Prostate gland (tissue), 2 donors: ENCODE measurements around the gene PCDHGB6. TPM values are rescaled to one million over a fixed set of nuclear protein-coding genes. Genes with fewer than 3 reads are reported as not detected.
"Not testable (repeated sequence)": the region's sequence is repeated elsewhere in the genome, so short reads cannot be mapped to it uniquely, and the experiment has no call there.

Source experiments
- DNase-seq: peaks from one replicate; pipeline ENCODE4 v3.0.0-alpha.2; 2019; ENCODE audit warnings: low spot score
- H3K27ac ChIP-seq, 2 donors: fragments of 200-600 bp; sonication (generic); 2 replicates each; pipeline ENCODE4 v1.5.1; 2017 to 2019
- H3K27me3 ChIP-seq: fragments of 200-600 bp; sonication (generic); replicated peaks from 2 replicates; pipeline ENCODE4 v1.5.1; 2019; ENCODE audit not compliant: insufficient read depth
- H3K36me3 ChIP-seq, 2 donors: fragments of 200-600 bp; sonication (generic); 1 replicate in 1 of 2; 2 replicates in 1 of 2; pipeline versions ENCODE4 v1.5.1 to v1.8.1; 2017 to 2019
- H3K4me1 ChIP-seq: fragments of 200-600 bp; sonication (generic); replicated peaks from 2 replicates; pipeline ENCODE4 v1.5.1; 2019
- H3K4me3 ChIP-seq, 2 donors: fragments of 200-600 bp; sonication (generic); 2 replicates each; pipeline ENCODE4 v1.5.1; 2017 to 2019
- H3K9me3 ChIP-seq: fragments of 200-600 bp; sonication (generic); 2 replicates; pipeline ENCODE4 v1.5.1; 2017
- POLR2A ChIP-seq: fragments of 450-650 bp; IDR thresholded peaks from one replicate; pipeline ENCODE4 v1.6.1; 2016; ENCODE audit warnings: antibody characterized with exemption, mild to moderate bottlenecking
- POLR2AphosphoS5 ChIP-seq: sonication (generic); formaldehyde crosslinking; IDR thresholded peaks from one replicate; pipeline ENCODE4 v1.6.1; 2017; ENCODE audit warnings: antibody characterized with exemption
- WGBS: methylation state at CpG from one replicate; pipeline ENCODE4 v1.1.5; 2018; 5-methylcytosine and 5-hydroxymethylcytosine counted together
- intact Hi-C: fragments of 100-400 bp; cut with DNase I; formaldehyde crosslinking; loops from one replicate; pipeline ENCODE4 v1.14.2; 2022
- total RNA-seq, 2 donors: library from RNA; depleted of rRNA; stranded (reverse); fragments of >200 nt; gene quantifications; one replicate each; pipeline ENCODE4 v1.1.0, GENCODE V29; 2016
- TF ChIP-seq, protein P1 (sequence below), 4 experiments: fragments of 200-600 bp in 2 of 4; fragments of 450-650 bp in 2 of 4; sonication (generic) in 2 of 4; IDR thresholded peaks; 1 replicate in 3 of 4; 2 replicates in 1 of 4; pipeline ENCODE4 v1.5.1; 2016 to 2019; ENCODE audit warnings: antibody characterized with exemption in 4 of 4, mild to moderate bottlenecking in 2 of 4, moderate library complexity in 2 of 4

PCDHGB6 gene
- 10 to 100 TPM in 1 of 2 donors, 1 to 10 TPM in 1; 5.2 to 11.0 TPM for total RNA-seq

DNA sequence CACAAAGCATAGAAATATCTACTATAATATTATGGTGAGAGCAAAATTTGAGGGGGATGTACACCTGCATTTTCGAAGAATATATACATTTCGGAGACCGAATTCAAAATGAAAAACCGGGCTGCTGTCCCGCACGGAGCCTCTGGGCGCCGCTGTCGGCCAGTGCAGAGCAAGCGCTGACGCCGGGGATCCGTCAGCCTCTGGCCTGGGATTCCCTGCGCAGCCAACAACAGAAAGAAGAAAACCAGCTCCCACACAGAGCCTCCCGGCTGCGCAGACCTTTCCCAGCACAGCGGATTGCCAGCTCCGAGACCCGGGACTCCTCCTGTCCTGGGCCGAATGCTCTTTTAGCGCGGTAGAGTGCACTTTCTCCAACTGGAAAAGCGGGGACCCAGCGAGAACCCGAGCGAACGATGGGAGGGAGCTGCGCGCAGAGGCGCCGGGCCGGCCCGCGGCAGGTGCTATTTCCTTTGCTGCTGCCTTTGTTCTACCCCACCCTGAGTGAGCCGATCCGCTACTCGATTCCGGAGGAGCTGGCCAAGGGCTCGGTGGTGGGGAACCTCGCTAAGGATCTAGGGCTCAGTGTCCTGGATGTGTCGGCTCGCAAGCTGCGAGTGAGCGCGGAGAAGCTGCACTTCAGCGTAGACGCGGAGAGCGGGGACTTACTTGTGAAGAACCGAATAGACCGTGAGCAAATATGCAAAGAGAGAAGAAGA, at the start of gene PCDHGB6:
TSS of gene PCDHGB6 (plus strand) at position 232 of the 716 bp plus-strand sequence. CDS start at position 414, 182 bp downstream.
- H3K36me3 ChIP-seq, H3K27me3 ChIP-seq, H3K4me1 ChIP-seq, DNase-seq, H3K27ac ChIP-seq, H3K9me3 ChIP-seq, intact Hi-C loops: not testable (repeated sequence)
- TF ChIP-seq, protein P1, sequence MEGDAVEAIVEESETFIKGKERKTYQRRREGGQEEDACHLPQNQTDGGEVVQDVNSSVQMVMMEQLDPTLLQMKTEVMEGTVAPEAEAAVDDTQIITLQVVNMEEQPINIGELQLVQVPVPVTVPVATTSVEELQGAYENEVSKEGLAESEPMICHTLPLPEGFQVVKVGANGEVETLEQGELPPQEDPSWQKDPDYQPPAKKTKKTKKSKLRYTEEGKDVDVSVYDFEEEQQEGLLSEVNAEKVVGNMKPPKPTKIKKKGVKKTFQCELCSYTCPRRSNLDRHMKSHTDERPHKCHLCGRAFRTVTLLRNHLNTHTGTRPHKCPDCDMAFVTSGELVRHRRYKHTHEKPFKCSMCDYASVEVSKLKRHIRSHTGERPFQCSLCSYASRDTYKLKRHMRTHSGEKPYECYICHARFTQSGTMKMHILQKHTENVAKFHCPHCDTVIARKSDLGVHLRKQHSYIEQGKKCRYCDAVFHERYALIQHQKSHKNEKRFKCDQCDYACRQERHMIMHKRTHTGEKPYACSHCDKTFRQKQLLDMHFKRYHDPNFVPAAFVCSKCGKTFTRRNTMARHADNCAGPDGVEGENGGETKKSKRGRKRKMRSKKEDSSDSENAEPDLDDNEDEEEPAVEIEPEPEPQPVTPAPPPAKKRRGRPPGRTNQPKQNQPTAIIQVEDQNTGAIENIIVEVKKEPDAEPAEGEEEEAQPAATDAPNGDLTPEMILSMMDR (IDR thresholded peaks at IDR 0.05): peak in 3 of 4 experiments; percentile 32 to 59 (median 59)
- 11% methylated on average over 44 of the region's 51 CpGs for WGBS
- H3K4me3 ChIP-seq: peak within 1 kb of the TSS in 1 of 2 donors; percentile 14

DNA sequence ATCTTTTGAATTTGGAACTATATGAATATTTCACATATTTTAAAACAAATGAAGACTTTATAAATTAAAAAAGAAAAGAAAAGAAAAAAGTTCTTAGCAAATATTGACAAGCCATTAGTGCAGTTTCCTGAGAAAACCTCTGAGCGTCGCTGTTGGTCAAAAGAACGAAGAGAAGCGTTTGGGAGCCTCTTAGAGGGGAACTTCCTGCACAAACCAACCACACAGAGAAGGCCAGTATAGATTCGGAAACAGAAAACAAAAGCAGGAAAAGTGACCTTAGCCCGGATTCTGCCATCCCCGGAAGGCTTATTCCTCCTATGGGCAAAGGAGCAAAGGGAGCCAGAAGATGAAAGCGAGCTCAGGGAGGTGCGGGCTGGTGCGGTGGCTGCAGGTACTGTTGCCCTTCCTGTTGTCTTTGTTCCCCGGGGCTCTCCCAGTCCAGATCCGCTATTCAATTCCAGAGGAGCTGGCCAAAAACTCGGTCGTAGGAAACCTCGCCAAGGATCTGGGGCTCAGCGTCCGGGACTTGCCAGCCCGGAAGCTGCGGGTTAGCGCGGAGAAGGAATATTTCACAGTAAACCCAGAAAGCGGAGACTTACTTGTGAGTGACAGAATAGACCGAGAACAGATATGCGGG, 47.9 kb upstream of the PCDHGB6 start, which contains the start of gene PCDHGB2:
TSS of gene PCDHGB2 (plus strand) at position 205 of the 637 bp plus-strand sequence. CDS start at position 347, 142 bp downstream.
- peak within 1 kb of the TSS; percentile 2 to 19 for H3K4me3 ChIP-seq
- DNase-seq: no peak
- peaks cover 19% of the 10 kb centered on the region for H3K27me3 ChIP-seq
- H3K27ac ChIP-seq: no peak within 1 kb of the TSS
- intact Hi-C loops: no loop called here
- no peaks in the 10 kb centered on the region for H3K9me3 ChIP-seq
- 18% methylated on average over 24 of the region's 24 CpGs for WGBS
- no peaks in the 10 kb centered on the region for H3K36me3 ChIP-seq
- no peak for TF ChIP-seq POLR2A
- TF ChIP-seq POLR2AphosphoS5: no peak
- TF ChIP-seq, protein P1 (IDR thresholded peaks at IDR 0.05): peak in 1 of 4 experiments; percentile 34
- no peaks in the 10 kb centered on the region for H3K4me1 ChIP-seq

DNA sequence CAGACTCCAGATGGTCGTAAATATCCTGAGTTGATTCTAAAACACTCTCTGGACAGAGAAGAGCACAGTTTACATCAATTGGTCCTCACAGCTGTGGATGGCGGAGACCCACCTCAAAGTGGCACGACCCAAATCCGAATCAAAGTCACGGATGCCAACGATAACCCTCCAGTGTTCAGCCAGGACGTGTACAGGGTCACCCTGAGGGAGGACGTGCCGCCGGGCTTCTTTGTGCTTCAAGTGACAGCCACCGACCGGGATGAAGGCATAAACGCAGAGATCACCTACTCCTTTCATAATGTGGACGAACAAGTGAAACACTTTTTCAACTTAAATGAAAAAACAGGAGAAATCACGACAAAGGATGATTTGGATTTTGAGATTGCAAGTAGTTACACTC, 47.1 kb upstream of the PCDHGB6 start:
- Histone ChIP-seq H3K9me3 (no peaks in the 10 kb centered on the region), H3K4me1 (no peaks in the 10 kb centered on the region), H3K36me3 (no peaks in the 10 kb centered on the region), H3K4me3 (no peak overlapping the region), H3K27me3 (peaks cover 19% of the 10 kb centered on the region), H3K27ac (no peak overlapping the region)
- intact Hi-C loops: no loop called here
- TF ChIP-seq POLR2A: no peak
- TF ChIP-seq, protein P1 (IDR thresholded peaks at IDR 0.05): no peak
- TF ChIP-seq POLR2AphosphoS5: no peak
- no peak for DNase-seq
- WGBS: 35% methylated on average over 15 of the region's 15 CpGs

DNA sequence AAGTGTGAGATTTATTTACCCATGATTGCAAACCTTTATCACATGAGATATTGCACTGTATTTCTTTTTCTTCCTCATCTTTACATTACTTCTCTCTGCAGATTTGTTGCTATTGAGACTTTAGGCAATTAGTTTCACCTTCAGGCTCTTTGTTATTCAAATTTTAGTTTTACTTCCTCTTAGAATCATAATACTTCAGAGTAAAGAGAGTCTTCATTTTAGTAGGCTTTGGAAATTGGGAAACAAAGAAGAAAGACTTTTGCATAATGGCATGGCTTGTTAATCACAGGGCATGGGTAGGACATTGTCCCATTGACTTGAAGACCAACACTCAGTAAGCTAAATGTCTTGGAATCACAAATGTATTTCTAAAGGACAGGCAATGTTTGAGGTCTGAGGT, 45.1 kb upstream of the PCDHGB6 start:
- no peak overlapping the region for H3K27ac ChIP-seq
- no peak for TF ChIP-seq POLR2AphosphoS5
- TF ChIP-seq, protein P1 (IDR thresholded peaks at IDR 0.05): no peak
- no peak for TF ChIP-seq POLR2A

More for the DNA sequence above, 45.1 kb upstream of the PCDHGB6 start:
- Histone ChIP-seq H3K9me3 (no peaks in the 10 kb centered on the region), H3K4me3 (no peak overlapping the region), H3K4me1 (no peaks in the 10 kb centered on the region), H3K36me3 (no peaks in the 10 kb centered on the region), H3K27me3 (peaks cover 23% of the 10 kb centered on the region)
- no peak for DNase-seq
- intact Hi-C loops: no loop called here
